CD14-positive monocyte (primary cell): ENCODE results near the gene ASCC1. TPM values are rescaled to one million over a fixed set of nuclear protein-coding genes. Genes with fewer than 3 reads are reported as not detected.

ENCODE experiments used
- DNase-seq, 3 donors: peaks; one replicate each; pipeline ENCODE4 v3.0.0-alpha.2; 2011 to 2022
- H2AFZ ChIP-seq: 2 replicates; pipeline ENCODE4 v1.6.0; 2012; ENCODE audit warnings: mild to moderate bottlenecking, low read depth, low read length, inconsistent platforms; ENCODE audit not compliant: insufficient read depth, poor library complexity, severe bottlenecking
- H3K27ac ChIP-seq, 2 donors: 1 replicate in 1 of 2; 2 replicates in 1 of 2; pipeline ENCODE4 v1.5.1; 2012 to 2013; ENCODE audit warnings: low read length in 2 of 2, control low read depth in 1 of 2, inconsistent platforms in 1 of 2, low read depth in 1 of 2, mild to moderate bottlenecking in 1 of 2
- H3K27me3 ChIP-seq, 2 donors: one replicate each; pipeline versions ENCODE4 v1.6.0 to v1.6.1; 2011 to 2013; ENCODE audit warnings: low read length in 2 of 2; ENCODE audit not compliant: control insufficient read depth in 2 of 2, insufficient read depth in 2 of 2
- H3K36me3 ChIP-seq, 2 donors: replicated peaks in 1 of 2; 1 replicate in 1 of 2; 2 replicates in 1 of 2; pipeline versions ENCODE4 v1.5.1 to v1.6.1; 2012 to 2013; ENCODE audit warnings: low read length in 2 of 2, control low read depth in 1 of 2, inconsistent platforms in 1 of 2, mild to moderate bottlenecking in 1 of 2; ENCODE audit not compliant: insufficient read depth in 2 of 2, control insufficient read depth in 1 of 2
- H3K4me1 ChIP-seq, 2 donors: 1 replicate in 1 of 2; 2 replicates in 1 of 2; pipeline versions ENCODE4 v1.5.1 to v1.6.1; 2012 to 2013; ENCODE audit warnings: low read length in 2 of 2, control low read depth in 1 of 2, inconsistent platforms in 1 of 2, mild to moderate bottlenecking in 1 of 2, moderate library complexity in 1 of 2; ENCODE audit not compliant: insufficient read depth in 2 of 2, control insufficient read depth in 1 of 2
- H3K4me2 ChIP-seq: replicated peaks from 2 replicates; pipeline ENCODE3; 2012; ENCODE audit warnings: low read length, moderate library complexity, mild to moderate bottlenecking; ENCODE audit not compliant: poor library complexity, severe bottlenecking; ENCODE audit errors: extremely low read depth
- H3K4me3 ChIP-seq, 3 experiments: fragments of 200-600 bp in 1 of 3; sonication (generic) in 1 of 3; replicated peaks in 1 of 3; 1 replicate in 2 of 3; 2 replicates in 1 of 3; pipeline ENCODE4 v1.5.1; 2011 to 2013; ENCODE audit warnings: low read length in 3 of 3, mild to moderate bottlenecking in 3 of 3, control low read depth in 2 of 3, low read depth in 2 of 3, inconsistent platforms in 1 of 3, moderate library complexity in 1 of 3
- H3K79me2 ChIP-seq: 2 replicates; pipeline ENCODE4 v1.6.0; 2012; ENCODE audit warnings: mild to moderate bottlenecking, control low read depth, inconsistent platforms, low read length, moderate library complexity; ENCODE audit not compliant: insufficient read depth
- H3K9ac ChIP-seq: 2 replicates; pipeline ENCODE4 v1.6.0; 2017; ENCODE audit warnings: low read length, mild to moderate bottlenecking; ENCODE audit not compliant: insufficient read depth, poor library complexity, severe bottlenecking
- H3K9me3 ChIP-seq, 2 donors: replicated peaks in 1 of 2; 1 replicate in 1 of 2; 2 replicates in 1 of 2; pipeline versions ENCODE4 v1.5.1 to v1.6.1; 2012 to 2013; ENCODE audit warnings: low read length in 2 of 2, control low read depth in 1 of 2; ENCODE audit not compliant: control insufficient read depth in 1 of 2, insufficient read depth in 1 of 2
- H4K20me1 ChIP-seq: 2 replicates; pipeline ENCODE4 v1.6.0; 2012; ENCODE audit warnings: mild to moderate bottlenecking, low read length, control low read depth, moderate library complexity; ENCODE audit not compliant: insufficient read depth
- H3K27ac Mint-ChIP-seq, 7 donors: one replicate each; pipeline ENCODE4 v1.8.0; 2020; ENCODE audit warnings: mild to moderate bottlenecking in 7 of 7, mixed read lengths in 7 of 7, moderate library complexity in 6 of 7, inconsistent platforms in 2 of 7
- H3K27me3 Mint-ChIP-seq, 3 donors: one replicate each; pipeline ENCODE4 v1.8.0; 2021 to 2022; ENCODE audit warnings: low read depth in 3 of 3, mild to moderate bottlenecking in 3 of 3, mixed read lengths in 3 of 3, moderate library complexity in 3 of 3, inconsistent platforms in 1 of 3
- H3K36me3 Mint-ChIP-seq, 2 donors: one replicate each; pipeline ENCODE4 v1.8.0; 2020; ENCODE audit warnings: mixed read lengths in 2 of 2, inconsistent platforms in 1 of 2, mild to moderate bottlenecking in 1 of 2
- H3K4me1 Mint-ChIP-seq: one replicate; pipeline ENCODE4 v1.8.0; 2020; ENCODE audit warnings: mild to moderate bottlenecking, mixed read lengths
- H3K4me3 Mint-ChIP-seq, 2 donors: one replicate each; pipeline ENCODE4 v1.8.0; 2020; ENCODE audit warnings: mild to moderate bottlenecking in 2 of 2, mixed read lengths in 2 of 2, moderate library complexity in 1 of 2
- H3K9me3 Mint-ChIP-seq, 7 donors: one replicate each; pipeline ENCODE4 v1.8.0; 2020 to 2022; ENCODE audit warnings: mixed read lengths in 7 of 7, mild to moderate bottlenecking in 6 of 7, moderate library complexity in 6 of 7, inconsistent platforms in 2 of 7
- WGBS: methylation state at CpG from one replicate; pipeline ENCODE4 v1.1.5; 2013; ENCODE audit warnings: missing lambda C conversion rate; ENCODE audit not compliant: insufficient coverage; 5-methylcytosine and 5-hydroxymethylcytosine counted together
- intact Hi-C, 2 donors: fragments of 100-400 bp; cut with micrococcal nuclease; formaldehyde crosslinking; loops; one replicate each; pipeline versions ENCODE4 v1.15.0 to v1.15.1; 2023
- polyA plus RNA-seq, 3 donors: library from polyadenylated mRNA; depleted of rRNA in 1 of 3; unstranded in 2 of 3; stranded (reverse) in 1 of 3; fragments of 300-500 nt in 2 of 3; fragments of >200 nt in 1 of 3; fragmentation: Illumina TruSeq in 2 of 3; gene quantifications; 1 replicate in 2 of 3; 2 replicates in 1 of 3; pipeline ENCODE4 v1.2.3, GENCODE V29; 2012 to 2021
- TF ChIP-seq, protein P1 (sequence below): fragments of 200-600 bp; IDR thresholded peaks from one replicate; pipeline ENCODE4 v1.8.0; 2022; ENCODE audit warnings: antibody characterized with exemption, mild to moderate bottlenecking

The ASCC1 gene
- polyA plus RNA-seq, 3 donors: 8.2 to 20.9 (median 17.9) TPM

- peaks cover 0 to 15% of the 10 kb centered on the region in 2 donors for H3K36me3 ChIP-seq
- H4K20me1 ChIP-seq: no peaks in the 10 kb centered on the region
- H3K27me3 ChIP-seq: peaks cover 8 to 11% of the 10 kb centered on the region in 2 donors
- intact Hi-C loops: no loop called here
- H3K9me3 Mint-ChIP-seq: peaks cover 0 to 9% (median 4%) of the 10 kb centered on the region in 7 donors
- no peak overlapping the region for H3K27ac ChIP-seq
- H3K4me1 Mint-ChIP-seq: peaks cover 33% of the 10 kb centered on the region
- TF ChIP-seq, protein P1, sequence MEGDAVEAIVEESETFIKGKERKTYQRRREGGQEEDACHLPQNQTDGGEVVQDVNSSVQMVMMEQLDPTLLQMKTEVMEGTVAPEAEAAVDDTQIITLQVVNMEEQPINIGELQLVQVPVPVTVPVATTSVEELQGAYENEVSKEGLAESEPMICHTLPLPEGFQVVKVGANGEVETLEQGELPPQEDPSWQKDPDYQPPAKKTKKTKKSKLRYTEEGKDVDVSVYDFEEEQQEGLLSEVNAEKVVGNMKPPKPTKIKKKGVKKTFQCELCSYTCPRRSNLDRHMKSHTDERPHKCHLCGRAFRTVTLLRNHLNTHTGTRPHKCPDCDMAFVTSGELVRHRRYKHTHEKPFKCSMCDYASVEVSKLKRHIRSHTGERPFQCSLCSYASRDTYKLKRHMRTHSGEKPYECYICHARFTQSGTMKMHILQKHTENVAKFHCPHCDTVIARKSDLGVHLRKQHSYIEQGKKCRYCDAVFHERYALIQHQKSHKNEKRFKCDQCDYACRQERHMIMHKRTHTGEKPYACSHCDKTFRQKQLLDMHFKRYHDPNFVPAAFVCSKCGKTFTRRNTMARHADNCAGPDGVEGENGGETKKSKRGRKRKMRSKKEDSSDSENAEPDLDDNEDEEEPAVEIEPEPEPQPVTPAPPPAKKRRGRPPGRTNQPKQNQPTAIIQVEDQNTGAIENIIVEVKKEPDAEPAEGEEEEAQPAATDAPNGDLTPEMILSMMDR: no peak
- no peaks in the 10 kb centered on the region for H3K9me3 ChIP-seq
- peaks cover 20 to 24% of the 10 kb centered on the region in 2 donors for H3K4me1 ChIP-seq
- H2AFZ ChIP-seq: no peak overlapping the region
- H3K36me3 Mint-ChIP-seq: peaks cover 25 to 29% of the 10 kb centered on the region in 2 donors
- 80% methylated on average over 1 of the region's 2 CpGs for WGBS
- peaks cover 13 to 17% (median 13%) of the 10 kb centered on the region in 3 donors for H3K27me3 Mint-ChIP-seq
- no peak overlapping the region for H3K4me2 ChIP-seq
- no peak for DNase-seq
- no peak overlapping the region for H3K9ac ChIP-seq
- H3K79me2 ChIP-seq: no peaks in the 10 kb centered on the region
- H3K4me3 Mint-ChIP-seq: no peak overlapping the region
- no peak overlapping the region for H3K4me3 ChIP-seq
- H3K27ac Mint-ChIP-seq: no peak overlapping the region
Observed at GRCh38 chr10:72092987-72093386, 123.1 kb downstream of the ASCC1 start.

- no peak overlapping the region for H3K9ac ChIP-seq
- Mint-ChIP-seq H3K4me1 (peaks cover 36% of the 10 kb centered on the region), H3K9me3 (peaks cover 0 to 13% (median 4%) of the 10 kb centered on the region in 7 donors), H3K4me3 (no peak overlapping the region), H3K27me3 (peaks cover 16 to 24% (median 17%) of the 10 kb centered on the region in 3 donors), H3K27ac (no peak overlapping the region), H3K36me3 (peaks cover 23 to 24% of the 10 kb centered on the region in 2 donors)
- peaks cover 27 to 29% of the 10 kb centered on the region in 2 donors for H3K4me1 ChIP-seq
- peaks cover 14 to 16% of the 10 kb centered on the region in 2 donors for H3K27me3 ChIP-seq
- TF ChIP-seq, protein P1: no peak
- H3K27ac ChIP-seq: no peak overlapping the region
- no peak for DNase-seq
- 100% methylated on average over 2 of the region's 8 CpGs for WGBS
- H3K9me3 ChIP-seq: no peaks in the 10 kb centered on the region
- no peaks in the 10 kb centered on the region for H3K79me2 ChIP-seq
- H3K4me3 ChIP-seq: no peak overlapping the region
- no peak overlapping the region for H2AFZ ChIP-seq
- H3K36me3 ChIP-seq: peaks cover 0 to 15% of the 10 kb centered on the region in 2 donors
- no peaks in the 10 kb centered on the region for H4K20me1 ChIP-seq
- intact Hi-C loops: no loop called here
- H3K4me2 ChIP-seq: no peak overlapping the region
Observed at GRCh38 chr10:72092171-72092924, 123.7 kb downstream of the ASCC1 start.
